GM18858 (cell line): ENCODE results near the gene IL13RA2.

Source experiments
- ATAC-seq: cut with Tn5 transposase; IDR thresholded peaks from one replicate; pipeline ENCODE4 v1.9.1; 2021; ENCODE audit not compliant: unreplicated experiment

The IL13RA2 gene

DNA sequence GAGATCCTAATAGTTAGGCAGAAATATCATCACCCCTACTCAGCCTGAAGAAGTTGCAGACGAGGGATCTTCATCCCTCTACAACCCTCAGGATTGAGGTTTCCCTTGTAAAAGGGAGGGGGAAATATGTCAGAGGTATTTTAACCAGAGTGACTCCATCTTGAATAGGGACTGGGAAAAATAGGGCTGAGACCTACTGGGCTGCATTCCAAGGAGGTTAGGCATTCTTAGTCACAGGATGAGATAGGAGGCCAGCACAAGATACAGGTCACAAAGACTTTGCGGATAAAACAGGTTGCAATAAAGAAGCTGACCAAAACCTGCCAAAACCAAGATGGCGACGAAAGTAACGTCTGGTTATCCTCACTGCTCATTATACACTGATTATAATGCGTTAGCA is 17.5 kb downstream of the IL13RA2 start:
- ATAC-seq, result no peak

- ATAC-seq, result no peak
These were observed 19.6 kb downstream of the IL13RA2 start for GRCh38 chrX:114997779-114998178.

DNA sequence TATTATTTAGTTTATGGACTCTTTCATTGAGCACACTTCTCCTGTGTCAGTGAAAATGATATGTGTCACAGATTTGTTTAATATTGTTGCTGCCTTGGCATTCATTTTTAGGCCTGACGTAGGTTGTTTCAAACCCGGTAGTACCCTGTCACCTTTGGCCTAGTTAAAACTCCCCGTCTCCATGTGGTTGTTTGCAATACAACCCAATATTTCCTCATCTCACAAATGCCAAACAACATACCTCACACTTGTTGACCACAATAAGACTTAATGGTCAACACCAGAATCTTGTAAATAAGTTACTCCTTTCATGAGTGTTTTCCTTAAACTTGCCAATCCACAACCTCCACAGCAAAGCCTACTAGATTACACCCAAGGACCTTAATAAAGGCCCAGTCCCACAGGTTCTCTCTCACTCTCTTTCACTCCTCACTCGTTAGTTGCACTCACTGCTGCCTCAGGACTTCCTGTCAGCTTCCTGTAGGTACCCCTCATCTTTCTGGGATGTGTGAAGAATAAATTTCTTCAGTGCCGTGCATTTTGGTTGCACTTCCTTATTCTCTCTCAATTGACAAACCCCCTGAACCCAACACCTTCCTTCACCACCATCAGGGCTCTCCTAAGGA is 31.3 kb downstream of the IL13RA2 start:
- ATAC-seq, result no peak

GRCh38 chrX:114976292-114976691 is 41.1 kb downstream of the IL13RA2 start:
- no peak for ATAC-seq

DNA sequence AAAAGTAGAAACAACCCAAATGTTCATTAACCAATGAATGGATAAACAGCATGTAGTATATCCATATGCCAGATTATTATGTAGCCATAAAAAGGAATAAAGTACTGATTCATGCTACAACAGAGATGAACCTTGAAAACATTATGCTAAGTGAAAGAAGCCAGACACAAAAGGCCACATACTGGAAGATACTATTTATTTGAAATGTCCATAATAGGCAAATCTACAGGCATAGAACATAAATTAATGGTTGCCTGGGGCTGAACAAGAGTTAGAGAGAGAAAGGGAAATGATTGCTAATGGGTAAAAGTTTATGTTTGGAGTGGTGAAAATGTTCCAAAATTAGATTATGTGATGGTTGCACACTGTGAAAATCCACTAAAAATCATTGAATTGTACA is 44.4 kb downstream of the IL13RA2 start:
- no peak for ATAC-seq

DNA sequence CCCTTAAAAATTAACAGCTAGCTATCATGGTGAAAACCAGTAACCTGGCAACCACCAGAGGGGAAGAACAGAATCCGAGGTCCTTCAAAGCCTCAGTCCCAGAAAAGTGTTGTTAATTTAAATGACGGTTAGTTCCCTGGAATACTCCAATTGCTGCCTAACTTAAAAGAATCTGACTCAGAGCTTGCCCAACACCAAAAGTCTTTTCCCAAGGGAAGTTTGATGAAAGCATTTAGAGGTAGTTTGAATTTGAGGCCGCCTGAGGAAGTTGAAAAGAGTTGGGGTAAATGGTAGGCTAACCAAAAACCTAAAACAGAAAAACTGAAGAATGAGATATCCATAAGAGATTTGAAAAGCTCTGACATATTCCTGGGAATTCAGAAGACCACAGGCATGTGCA is 46.6 kb downstream of the IL13RA2 start:
- no peak for ATAC-seq

- ATAC-seq, result no peak
These were observed 53.0 kb downstream of the IL13RA2 start for GRCh38 chrX:114964374-114964773.

- ATAC-seq, result no peak
These were observed 55.2 kb downstream of the IL13RA2 start for GRCh38 chrX:114962209-114962608.

DNA sequence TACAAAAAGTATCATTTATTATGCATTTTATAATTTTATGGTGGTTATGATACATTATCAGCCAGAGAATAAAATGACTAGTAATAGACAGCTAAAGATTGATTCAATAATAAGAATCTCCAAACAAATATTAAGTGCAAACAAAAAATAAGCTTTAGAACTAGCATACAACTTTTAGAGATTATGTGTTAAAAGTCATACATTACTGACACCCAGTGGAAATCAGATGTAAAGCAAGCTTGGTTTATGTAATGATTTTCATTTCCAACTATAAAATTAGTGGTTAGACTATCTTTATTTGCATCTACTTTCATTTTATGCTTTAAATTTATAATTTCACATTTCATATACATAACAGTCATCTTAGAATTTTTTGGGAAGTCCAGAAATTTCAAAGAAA is 57.7 kb downstream of the IL13RA2 start:
- no peak for ATAC-seq
